Lung (tissue), 12 donors: ENCODE results near the gene MAP3K20. TPM values are rescaled to one million over a fixed set of nuclear protein-coding genes. Genes with fewer than 3 reads are reported as not detected.

Experiments used
- ATAC-seq: fragments of 200-7000 bp; cut with Tn5 transposase; one replicate; pipeline ENCODE4 v1.9.1; 2020; ENCODE audit warnings: moderate number of reproducible peaks; ENCODE audit not compliant: insufficient read depth, low FRiP score
- DNase-seq, 3 donors: peaks; one replicate each; pipeline ENCODE4 v3.0.0-alpha.2; 2013 to 2017
- H3K27ac ChIP-seq, 2 donors: one replicate each; pipeline ENCODE4 v1.5.1; 2013; ENCODE audit warnings: mild to moderate bottlenecking in 2 of 2, moderate library complexity in 2 of 2, control low read depth in 1 of 2, inconsistent platforms in 1 of 2, low read depth in 1 of 2, low read length in 1 of 2
- H3K27me3 ChIP-seq, 3 donors: one replicate each; pipeline ENCODE4 v1.5.1; 2013; ENCODE audit warnings: low read length in 2 of 3; ENCODE audit not compliant: control insufficient read depth in 3 of 3, insufficient read depth in 3 of 3
- H3K36me3 ChIP-seq, 4 donors: one replicate each; pipeline ENCODE4 v1.5.1; 2013; ENCODE audit warnings: low read length in 4 of 4, mild to moderate bottlenecking in 1 of 4, moderate library complexity in 1 of 4; ENCODE audit not compliant: control insufficient read depth in 4 of 4, insufficient read depth in 4 of 4
- H3K4me1 ChIP-seq, 5 donors: one replicate each; pipeline ENCODE4 v1.5.1; 2013; ENCODE audit warnings: low read length in 5 of 5, mild to moderate bottlenecking in 2 of 5, moderate library complexity in 1 of 5; ENCODE audit not compliant: control insufficient read depth in 5 of 5, insufficient read depth in 5 of 5
- H3K4me3 ChIP-seq: one replicate; pipeline ENCODE4 v1.5.1; 2013; ENCODE audit warnings: mild to moderate bottlenecking, control low read depth, moderate library complexity
- H3K9ac ChIP-seq, 2 donors: one replicate each; pipeline ENCODE4 v1.5.1; 2013; ENCODE audit warnings: low read length in 2 of 2, control low read depth in 1 of 2; ENCODE audit not compliant: insufficient read depth in 1 of 2
- H3K9me3 ChIP-seq, 4 donors: one replicate each; pipeline ENCODE4 v1.5.1; 2013; ENCODE audit warnings: low read length in 3 of 4, mild to moderate bottlenecking in 1 of 4, moderate library complexity in 1 of 4; ENCODE audit not compliant: control insufficient read depth in 4 of 4, insufficient read depth in 3 of 4
- CTCF ChIP-seq: IDR thresholded peaks from 2 replicates; pipeline ENCODE4 v1.5.1; 2012; ENCODE audit warnings: mild to moderate bottlenecking; ENCODE audit errors: control extremely low read depth, extremely low read depth
- WGBS, 2 donors: extraction: QIAGEN DNeasy Blood & Tissue Kit; methylation state at CpG; one replicate each; pipeline ENCODE4 v1.1.7; 2013; 5-methylcytosine and 5-hydroxymethylcytosine counted together
- polyA plus RNA-seq, 2 donors: library from polyadenylated mRNA; stranded (reverse); fragments of 200-250 nt; gene quantifications; one replicate each; pipeline ENCODE4 v1.2.1, GENCODE V29; 2013
- total RNA-seq, 2 donors: library from RNA; depleted of rRNA in 1 of 2; stranded (reverse); fragments of >200 nt in 1 of 2; gene quantifications; one replicate each; pipeline ENCODE4 v1.2.1, GENCODE V29; 2014 to 2021
- donor health status: control.
- donor health status: control.
- donor health status: Bipolar disorder and iron deficiency.
- donor health status: healthy.
- donor health status: DM: yes; HTN: yes; CAD: no.

Gene MAP3K20
- total and polyA plus RNA-seq, 4 donors = 13.4 to 71.6 (median 31.6) TPM

- no peak for ATAC-seq
Observed at GRCh38 chr2:173077506-173078177, 2.0 kb downstream of the MAP3K20 start.

GRCh38 chr2:173079141-173079540 is 3.5 kb downstream of the MAP3K20 start:
- no peak for TF ChIP-seq CTCF
- H3K9me3 ChIP-seq = no peaks in the 10 kb centered on the region
- WGBS, 2 donors = 84 to 86% methylated on average over 3 of the region's 3 CpGs
- no peak overlapping the region for H3K4me3 ChIP-seq
- no peak overlapping the region for H3K9ac ChIP-seq
- DNase-seq = no peak
- H3K27me3 ChIP-seq = no peaks in the 10 kb centered on the region
- peak overlapping the region in 1 of 2 donors; percentile 79 for H3K27ac ChIP-seq
- ATAC-seq = no peak
- H3K36me3 ChIP-seq = no peaks in the 10 kb centered on the region
- H3K4me1 ChIP-seq = peaks cover 3 to 30% (median 6%) of the 10 kb centered on the region in 5 donors

More at GRCh38 chr2:173077506-173078177, 2.0 kb downstream of the MAP3K20 start:
- Histone ChIP-seq H3K4me3 (no peak overlapping the region), H3K27ac (peak overlapping the region in 1 of 2 donors; percentile 62), H3K36me3 (no peaks in the 10 kb centered on the region), H3K9me3 (no peaks in the 10 kb centered on the region), H3K4me1 (peaks cover 3 to 30% (median 6%) of the 10 kb centered on the region in 5 donors), H3K27me3 (no peaks in the 10 kb centered on the region), H3K9ac (no peak overlapping the region)
- WGBS, 2 donors = 46 to 72% methylated on average over 5 of the region's 5 CpGs
- TF ChIP-seq CTCF = no peak
- DNase-seq = peak in 2 of 3 donors; percentile 81 to 90

GRCh38 chr2:173079973-173080860 is 4.6 kb downstream of the MAP3K20 start:
- H3K4me1 ChIP-seq = peaks cover 3 to 27% (median 6%) of the 10 kb centered on the region in 5 donors
- no peak for TF ChIP-seq CTCF
- no peaks in the 10 kb centered on the region for H3K36me3 ChIP-seq
- no peak overlapping the region for H3K4me3 ChIP-seq
- 91 to 92% methylated on average over 6 of the region's 6 CpGs for WGBS, 2 donors
- H3K9ac ChIP-seq = no peak overlapping the region
- H3K27ac ChIP-seq = no peak overlapping the region
- ATAC-seq (no peak), DNase-seq (no peak)
- H3K27me3 ChIP-seq = no peaks in the 10 kb centered on the region
- H3K9me3 ChIP-seq = no peaks in the 10 kb centered on the region
